Measurements from ENCODE around the gene OSGIN1.

GRCh38 chr16:83945587-83945986 is 7.5 kb upstream of the OSGIN1 start:
- no peak for TF ChIP-seq RAD21 (IDR thresholded peaks at IDR 0.05 in 1 of 2, conservative IDR thresholded peaks at IDR 0.05 in 1 of 2; ENCODE audit: low read depth in 2 of 2, low read length in 2 of 2)
- no peak for TF ChIP-seq ZNF274 (IDR thresholded peaks at IDR 0.05; ENCODE audit: borderline replicate concordance, extremely low read depth, low read length)
- no peak for TF ChIP-seq CTCF (IDR thresholded peaks at IDR 0.05; ENCODE audit: control extremely low read depth in 1 of 3, insufficient read depth in 1 of 3, low read depth in 1 of 3, low read length in 3 of 3)
- TF ChIP-seq TAF7 (optimal IDR thresholded peaks at IDR 0.05; ENCODE audit: borderline replicate concordance, low read depth, low read length), result no peak

Data from H1 (cell line).